Fibroblast of villous mesenchyme (primary cell): ENCODE data around the gene EEF1A1. TPM values are rescaled to one million over a fixed set of nuclear protein-coding genes. Genes with fewer than 3 reads are reported as not detected.
"Not testable (repeated sequence)": the region's sequence is repeated elsewhere in the genome, so short reads cannot be mapped to it uniquely, and the experiment has no call there.

Source experiments
- DNase-seq: peaks from one replicate; pipeline ENCODE4 v3.0.0-alpha.2; 2010; ENCODE audit warnings: low read depth
- H3K4me3 ChIP-seq: 2 replicates; pipeline ENCODE4 v1.5.1; 2011; ENCODE audit warnings: low read depth, mild to moderate bottlenecking, low read length
- total RNA-seq: library from RNA; depleted of rRNA; stranded (reverse); fragments of >200 nt; gene quantifications from 2 replicates; pipeline ENCODE4 v1.2.3, GENCODE V29; 2012
- TF ChIP-seq, protein P1 (sequence below): IDR thresholded peaks from 2 replicates; pipeline ENCODE4 v1.5.1; 2012; ENCODE audit warnings: low read depth, mild to moderate bottlenecking, low read length; ENCODE audit not compliant: insufficient read depth

Gene EEF1A1
- total RNA-seq, 1 donor = 18,582 TPM

DNA sequence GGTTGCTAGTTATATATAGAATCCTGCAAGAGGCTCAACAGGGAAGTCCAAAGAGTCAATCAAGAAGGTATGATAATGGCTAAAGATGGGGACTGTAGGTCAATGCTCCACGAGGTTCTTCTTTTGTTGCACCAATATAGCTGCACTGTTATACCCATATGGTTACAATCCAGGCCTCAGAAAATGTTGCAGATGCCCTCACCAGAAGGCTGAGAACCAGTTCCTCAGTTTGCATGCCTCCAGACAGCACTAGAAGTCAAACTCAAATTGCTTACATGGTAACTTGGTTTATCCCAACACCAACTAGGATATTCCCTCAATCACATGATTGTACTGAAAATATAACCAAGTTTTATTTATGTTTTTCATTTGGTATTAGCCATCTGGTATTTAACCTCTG, 12.1 kb downstream of the EEF1A1 start:
- no peak for DNase-seq
- TF ChIP-seq, protein P1, sequence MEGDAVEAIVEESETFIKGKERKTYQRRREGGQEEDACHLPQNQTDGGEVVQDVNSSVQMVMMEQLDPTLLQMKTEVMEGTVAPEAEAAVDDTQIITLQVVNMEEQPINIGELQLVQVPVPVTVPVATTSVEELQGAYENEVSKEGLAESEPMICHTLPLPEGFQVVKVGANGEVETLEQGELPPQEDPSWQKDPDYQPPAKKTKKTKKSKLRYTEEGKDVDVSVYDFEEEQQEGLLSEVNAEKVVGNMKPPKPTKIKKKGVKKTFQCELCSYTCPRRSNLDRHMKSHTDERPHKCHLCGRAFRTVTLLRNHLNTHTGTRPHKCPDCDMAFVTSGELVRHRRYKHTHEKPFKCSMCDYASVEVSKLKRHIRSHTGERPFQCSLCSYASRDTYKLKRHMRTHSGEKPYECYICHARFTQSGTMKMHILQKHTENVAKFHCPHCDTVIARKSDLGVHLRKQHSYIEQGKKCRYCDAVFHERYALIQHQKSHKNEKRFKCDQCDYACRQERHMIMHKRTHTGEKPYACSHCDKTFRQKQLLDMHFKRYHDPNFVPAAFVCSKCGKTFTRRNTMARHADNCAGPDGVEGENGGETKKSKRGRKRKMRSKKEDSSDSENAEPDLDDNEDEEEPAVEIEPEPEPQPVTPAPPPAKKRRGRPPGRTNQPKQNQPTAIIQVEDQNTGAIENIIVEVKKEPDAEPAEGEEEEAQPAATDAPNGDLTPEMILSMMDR = no peak
- H3K4me3 ChIP-seq = no peak overlapping the region

DNA sequence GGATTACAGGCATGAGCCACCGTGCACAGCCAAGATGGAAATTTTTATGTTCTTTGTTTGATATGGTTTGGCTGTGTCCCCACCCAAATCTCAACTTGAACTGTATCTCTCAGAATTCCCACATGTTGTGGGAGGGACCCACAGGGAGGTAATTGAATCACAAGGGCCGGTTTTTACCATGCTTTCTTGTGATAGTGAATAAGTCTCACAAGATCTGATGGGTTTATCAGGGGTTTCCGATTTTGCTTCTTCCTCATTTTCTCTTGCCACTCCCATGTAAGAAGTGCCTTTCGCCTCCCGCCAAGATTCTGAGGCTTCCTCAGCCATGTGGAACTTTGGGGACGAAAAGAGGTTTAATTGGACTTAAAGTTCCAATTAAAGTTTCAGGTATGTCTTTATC, 14.6 kb downstream of the EEF1A1 start:
- no peak for DNase-seq
- H3K4me3 ChIP-seq = no peak overlapping the region
- TF ChIP-seq, protein P1 = no peak

DNA sequence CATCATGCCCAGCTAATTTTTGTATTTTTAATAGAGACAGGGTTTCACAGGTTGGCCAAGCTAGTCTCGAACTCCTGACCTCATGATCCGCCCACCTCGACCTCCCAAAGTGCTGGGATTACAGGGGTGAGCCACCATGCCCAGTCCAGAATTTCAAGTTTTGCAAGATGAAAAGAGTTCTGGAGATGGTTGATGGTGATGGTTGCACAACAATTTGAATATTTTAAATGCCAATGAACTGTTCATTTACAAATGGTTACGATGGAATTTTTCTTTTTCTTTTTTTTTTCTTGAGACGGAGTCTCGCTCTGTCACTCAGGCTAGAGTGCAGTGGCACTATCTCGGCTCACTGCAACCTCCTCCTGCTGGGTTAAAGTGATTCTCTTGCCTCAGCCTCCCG, 15.1 kb downstream of the EEF1A1 start:
- H3K4me3 ChIP-seq, DNase-seq: not testable (repeated sequence)

DNA sequence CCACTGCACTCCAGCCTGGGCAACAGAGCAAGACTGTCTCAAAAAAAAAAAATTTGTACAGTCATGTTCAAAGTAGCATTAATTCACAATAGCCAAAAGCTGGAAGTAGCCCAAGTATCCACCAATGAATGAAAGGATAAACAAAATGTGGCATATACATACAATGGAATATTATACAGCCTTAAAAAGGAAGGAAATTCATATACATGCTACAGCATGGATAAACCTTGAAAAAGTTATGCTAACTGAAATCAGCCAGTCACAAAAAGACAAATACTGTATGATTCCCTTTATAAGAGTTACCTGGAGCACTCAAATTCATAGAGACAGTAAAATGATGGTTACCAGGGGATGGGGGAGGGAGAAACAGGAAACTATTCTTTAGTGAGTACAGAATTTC, 15.7 kb downstream of the EEF1A1 start:
- no peak overlapping the region for H3K4me3 ChIP-seq
- DNase-seq = no peak
- TF ChIP-seq, protein P1 = no peak

DNA sequence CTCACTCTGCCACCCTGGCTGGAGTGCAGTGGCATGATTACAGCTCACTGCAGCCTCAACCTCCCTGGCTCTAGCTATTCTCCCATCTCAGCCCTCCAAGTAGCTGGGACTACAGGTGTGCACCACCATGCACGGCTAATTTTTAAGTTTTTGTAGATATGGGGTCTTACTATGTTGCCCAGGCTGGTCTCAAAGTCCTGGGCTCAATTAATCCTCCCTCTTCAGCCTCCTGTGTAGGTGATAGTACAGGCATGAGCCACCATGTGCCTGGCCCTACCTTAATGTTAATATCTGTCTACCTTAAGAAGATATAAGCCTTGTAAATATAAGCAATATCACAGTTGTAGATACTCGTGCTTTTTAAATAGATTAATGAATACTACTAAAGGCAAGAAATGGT, 16.7 kb downstream of the EEF1A1 start:
- TF ChIP-seq, protein P1 = no peak
- no peak for DNase-seq
- no peak overlapping the region for H3K4me3 ChIP-seq

DNA sequence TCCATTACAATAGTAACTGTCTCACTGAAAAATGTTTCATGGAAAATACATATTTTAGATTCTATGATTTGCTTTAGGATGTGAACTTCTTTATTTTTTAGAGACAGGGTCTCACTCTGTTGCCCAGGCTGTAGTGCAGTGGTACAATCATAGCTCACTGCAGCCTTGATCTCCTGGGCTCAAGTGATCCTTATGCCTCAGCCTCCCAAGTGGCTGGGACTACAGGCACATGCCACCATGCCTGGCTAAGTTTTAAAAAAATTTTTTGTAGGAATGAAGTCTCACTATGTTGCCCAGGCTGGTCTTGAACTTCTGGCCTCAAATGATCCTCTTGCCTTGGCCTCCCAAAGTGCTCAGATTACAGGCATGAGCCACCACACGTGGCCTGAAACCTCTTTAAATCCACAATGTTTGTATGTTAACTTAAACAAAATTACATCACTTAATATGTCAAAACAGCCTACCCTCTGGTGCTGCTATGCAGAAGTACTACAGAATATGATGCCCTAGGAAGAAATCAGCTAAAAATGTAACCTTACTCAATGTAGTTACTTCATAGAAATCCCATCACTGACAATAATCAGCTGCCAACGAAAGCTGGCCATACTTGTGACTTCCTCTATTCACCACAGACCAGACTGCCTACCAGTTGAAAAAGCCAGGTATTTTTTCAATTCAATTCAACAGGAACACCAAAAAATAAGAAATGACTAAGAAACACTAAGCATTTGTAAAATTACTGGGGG, 17.6 kb downstream of the EEF1A1 start:
- no peak for DNase-seq
- H3K4me3 ChIP-seq = no peak overlapping the region
- TF ChIP-seq, protein P1 = no peak

DNA sequence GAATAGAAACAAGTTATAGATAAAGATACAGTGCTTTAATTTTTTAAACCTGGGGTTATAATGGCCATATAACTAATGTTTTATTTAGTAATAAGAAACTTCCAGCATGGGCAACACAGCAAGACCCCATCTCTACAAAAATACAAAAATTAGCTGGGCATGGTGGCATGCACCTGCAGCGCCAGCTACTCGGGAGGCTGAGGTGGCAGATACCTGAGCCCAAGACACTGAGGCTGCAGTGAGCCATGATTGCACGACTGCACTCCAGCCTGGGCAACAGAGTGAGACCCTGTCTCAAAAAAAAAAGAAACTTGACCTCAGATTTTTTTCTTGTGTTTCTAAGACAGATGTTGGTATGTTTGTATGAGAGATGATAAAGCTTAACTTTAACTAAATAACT, 22.9 kb downstream of the EEF1A1 start:
- H3K4me3 ChIP-seq = no peak overlapping the region
- TF ChIP-seq, protein P1 = no peak
- no peak for DNase-seq
